ENCODE results near the gene CEP192. TPM values are rescaled to one million over a fixed set of nuclear protein-coding genes. Genes with fewer than 3 reads are reported as not detected.
A peak's percentile ranks its signal among the peaks of the same experiment; 100 is the strongest.

CEP192 gene
- total and polyA plus RNA-seq, 10 of the 15 experiments (the other 5 are each of a cell fraction or from before 2014, with no cell fraction given): 15.4 to 58.2 (median 29.6) TPM

DNA sequence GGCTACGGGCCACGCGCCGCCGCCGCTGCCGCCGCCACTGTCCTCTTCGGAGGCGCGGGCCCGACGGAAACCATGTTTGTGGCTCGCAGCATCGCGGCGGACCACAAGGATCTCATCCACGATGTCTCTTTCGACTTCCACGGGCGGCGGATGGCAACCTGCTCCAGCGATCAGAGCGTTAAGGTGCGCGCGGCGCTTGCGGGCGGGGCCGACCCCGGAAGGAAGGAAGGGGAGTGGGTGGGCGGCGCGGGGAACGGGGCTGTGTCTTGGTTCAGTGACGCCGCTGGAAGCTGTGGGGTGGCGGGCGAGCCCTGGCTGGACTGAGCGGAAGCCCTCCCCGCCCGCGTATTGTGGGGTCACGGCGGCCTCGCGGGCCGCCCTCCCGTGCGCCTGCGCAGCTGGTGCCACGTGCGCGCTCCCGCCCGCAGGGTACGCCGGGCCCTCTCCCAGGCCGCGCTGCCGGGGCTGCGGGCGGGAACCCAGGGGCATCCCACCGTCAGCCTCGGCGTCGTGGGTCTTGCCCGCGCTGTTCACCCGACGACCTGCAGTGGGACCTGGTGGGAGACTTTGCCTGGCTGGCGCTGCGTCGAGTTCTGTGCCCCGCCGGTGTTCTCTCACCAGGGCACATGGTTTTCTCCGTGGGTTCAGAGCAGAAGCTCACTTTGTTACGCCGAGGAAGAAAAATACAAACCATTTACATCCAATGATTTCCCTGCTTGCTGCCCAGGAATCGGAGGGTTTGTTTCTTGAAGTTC lies 42.9 kb upstream of the CEP192 start (continued):
- TF ChIP-seq, protein P1, sequence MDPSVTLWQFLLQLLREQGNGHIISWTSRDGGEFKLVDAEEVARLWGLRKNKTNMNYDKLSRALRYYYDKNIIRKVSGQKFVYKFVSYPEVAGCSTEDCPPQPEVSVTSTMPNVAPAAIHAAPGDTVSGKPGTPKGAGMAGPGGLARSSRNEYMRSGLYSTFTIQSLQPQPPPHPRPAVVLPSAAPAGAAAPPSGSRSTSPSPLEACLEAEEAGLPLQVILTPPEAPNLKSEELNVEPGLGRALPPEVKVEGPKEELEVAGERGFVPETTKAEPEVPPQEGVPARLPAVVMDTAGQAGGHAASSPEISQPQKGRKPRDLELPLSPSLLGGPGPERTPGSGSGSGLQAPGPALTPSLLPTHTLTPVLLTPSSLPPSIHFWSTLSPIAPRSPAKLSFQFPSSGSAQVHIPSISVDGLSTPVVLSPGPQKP (IDR thresholded peaks at IDR 0.05; ENCODE audit: low read depth, low read length): no peak
- TF ChIP-seq, protein P2, sequence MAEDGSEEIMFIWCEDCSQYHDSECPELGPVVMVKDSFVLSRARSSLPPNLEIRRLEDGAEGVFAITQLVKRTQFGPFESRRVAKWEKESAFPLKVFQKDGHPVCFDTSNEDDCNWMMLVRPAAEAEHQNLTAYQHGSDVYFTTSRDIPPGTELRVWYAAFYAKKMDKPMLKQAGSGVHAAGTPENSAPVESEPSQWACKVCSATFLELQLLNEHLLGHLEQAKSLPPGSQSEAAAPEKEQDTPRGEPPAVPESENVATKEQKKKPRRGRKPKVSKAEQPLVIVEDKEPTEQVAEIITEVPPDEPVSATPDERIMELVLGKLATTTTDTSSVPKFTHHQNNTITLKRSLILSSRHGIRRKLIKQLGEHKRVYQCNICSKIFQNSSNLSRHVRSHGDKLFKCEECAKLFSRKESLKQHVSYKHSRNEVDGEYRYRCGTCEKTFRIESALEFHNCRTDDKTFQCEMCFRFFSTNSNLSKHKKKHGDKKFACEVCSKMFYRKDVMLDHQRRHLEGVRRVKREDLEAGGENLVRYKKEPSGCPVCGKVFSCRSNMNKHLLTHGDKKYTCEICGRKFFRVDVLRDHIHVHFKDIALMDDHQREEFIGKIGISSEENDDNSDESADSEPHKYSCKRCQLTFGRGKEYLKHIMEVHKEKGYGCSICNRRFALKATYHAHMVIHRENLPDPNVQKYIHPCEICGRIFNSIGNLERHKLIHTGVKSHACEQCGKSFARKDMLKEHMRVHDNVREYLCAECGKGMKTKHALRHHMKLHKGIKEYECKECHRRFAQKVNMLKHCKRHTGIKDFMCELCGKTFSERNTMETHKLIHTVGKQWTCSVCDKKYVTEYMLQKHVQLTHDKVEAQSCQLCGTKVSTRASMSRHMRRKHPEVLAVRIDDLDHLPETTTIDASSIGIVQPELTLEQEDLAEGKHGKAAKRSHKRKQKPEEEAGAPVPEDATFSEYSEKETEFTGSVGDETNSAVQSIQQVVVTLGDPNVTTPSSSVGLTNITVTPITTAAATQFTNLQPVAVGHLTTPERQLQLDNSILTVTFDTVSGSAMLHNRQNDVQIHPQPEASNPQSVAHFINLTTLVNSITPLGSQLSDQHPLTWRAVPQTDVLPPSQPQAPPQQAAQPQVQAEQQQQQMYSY (CRISPR knock-in tag; IDR thresholded peaks at IDR 0.05): no peak
- TF ChIP-seq RBBP5 (conservative IDR thresholded peaks at IDR 0.05) (no peak), JUND (IDR thresholded peaks at IDR 0.05; ENCODE audit: low read depth, low read length) (no peak), TARDBP (IDR thresholded peaks at IDR 0.05; ENCODE audit: borderline replicate concordance) (no peak), SIX5 (IDR thresholded peaks at IDR 0.05; ENCODE audit: low read depth, low read length, severe bottlenecking) (no peak), RB1 (IDR thresholded peaks at IDR 0.05; ENCODE audit: borderline replicate concordance) (peak; percentile 77; the same call in 1 of the 2 replicates)
- TF ChIP-seq, protein P3, sequence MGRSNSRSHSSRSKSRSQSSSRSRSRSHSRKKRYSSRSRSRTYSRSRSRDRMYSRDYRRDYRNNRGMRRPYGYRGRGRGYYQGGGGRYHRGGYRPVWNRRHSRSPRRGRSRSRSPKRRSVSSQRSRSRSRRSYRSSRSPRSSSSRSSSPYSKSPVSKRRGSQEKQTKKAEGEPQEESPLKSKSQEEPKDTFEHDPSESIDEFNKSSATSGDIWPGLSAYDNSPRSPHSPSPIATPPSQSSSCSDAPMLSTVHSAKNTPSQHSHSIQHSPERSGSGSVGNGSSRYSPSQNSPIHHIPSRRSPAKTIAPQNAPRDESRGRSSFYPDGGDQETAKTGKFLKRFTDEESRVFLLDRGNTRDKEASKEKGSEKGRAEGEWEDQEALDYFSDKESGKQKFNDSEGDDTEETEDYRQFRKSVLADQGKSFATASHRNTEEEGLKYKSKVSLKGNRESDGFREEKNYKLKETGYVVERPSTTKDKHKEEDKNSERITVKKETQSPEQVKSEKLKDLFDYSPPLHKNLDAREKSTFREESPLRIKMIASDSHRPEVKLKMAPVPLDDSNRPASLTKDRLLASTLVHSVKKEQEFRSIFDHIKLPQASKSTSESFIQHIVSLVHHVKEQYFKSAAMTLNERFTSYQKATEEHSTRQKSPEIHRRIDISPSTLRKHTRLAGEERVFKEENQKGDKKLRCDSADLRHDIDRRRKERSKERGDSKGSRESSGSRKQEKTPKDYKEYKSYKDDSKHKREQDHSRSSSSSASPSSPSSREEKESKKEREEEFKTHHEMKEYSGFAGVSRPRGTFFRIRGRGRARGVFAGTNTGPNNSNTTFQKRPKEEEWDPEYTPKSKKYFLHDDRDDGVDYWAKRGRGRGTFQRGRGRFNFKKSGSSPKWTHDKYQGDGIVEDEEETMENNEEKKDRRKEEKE (IDR thresholded peaks at IDR 0.05): no peak
- TF ChIP-seq, protein P4, sequence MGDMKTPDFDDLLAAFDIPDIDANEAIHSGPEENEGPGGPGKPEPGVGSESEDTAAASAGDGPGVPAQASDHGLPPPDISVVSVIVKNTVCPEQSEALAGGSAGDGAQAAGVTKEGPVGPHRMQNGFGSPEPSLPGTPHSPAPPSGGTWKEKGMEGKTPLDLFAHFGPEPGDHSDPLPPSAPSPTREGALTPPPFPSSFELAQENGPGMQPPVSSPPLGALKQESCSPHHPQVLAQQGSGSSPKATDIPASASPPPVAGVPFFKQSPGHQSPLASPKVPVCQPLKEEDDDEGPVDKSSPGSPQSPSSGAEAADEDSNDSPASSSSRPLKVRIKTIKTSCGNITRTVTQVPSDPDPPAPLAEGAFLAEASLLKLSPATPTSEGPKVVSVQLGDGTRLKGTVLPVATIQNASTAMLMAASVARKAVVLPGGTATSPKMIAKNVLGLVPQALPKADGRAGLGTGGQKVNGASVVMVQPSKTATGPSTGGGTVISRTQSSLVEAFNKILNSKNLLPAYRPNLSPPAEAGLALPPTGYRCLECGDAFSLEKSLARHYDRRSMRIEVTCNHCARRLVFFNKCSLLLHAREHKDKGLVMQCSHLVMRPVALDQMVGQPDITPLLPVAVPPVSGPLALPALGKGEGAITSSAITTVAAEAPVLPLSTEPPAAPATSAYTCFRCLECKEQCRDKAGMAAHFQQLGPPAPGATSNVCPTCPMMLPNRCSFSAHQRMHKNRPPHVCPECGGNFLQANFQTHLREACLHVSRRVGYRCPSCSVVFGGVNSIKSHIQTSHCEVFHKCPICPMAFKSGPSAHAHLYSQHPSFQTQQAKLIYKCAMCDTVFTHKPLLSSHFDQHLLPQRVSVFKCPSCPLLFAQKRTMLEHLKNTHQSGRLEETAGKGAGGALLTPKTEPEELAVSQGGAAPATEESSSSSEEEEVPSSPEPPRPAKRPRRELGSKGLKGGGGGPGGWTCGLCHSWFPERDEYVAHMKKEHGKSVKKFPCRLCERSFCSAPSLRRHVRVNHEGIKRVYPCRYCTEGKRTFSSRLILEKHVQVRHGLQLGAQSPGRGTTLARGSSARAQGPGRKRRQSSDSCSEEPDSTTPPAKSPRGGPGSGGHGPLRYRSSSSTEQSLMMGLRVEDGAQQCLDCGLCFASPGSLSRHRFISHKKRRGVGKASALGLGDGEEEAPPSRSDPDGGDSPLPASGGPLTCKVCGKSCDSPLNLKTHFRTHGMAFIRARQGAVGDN (IDR thresholded peaks at IDR 0.05): peak; percentile 99
- TF ChIP-seq, protein P5, sequence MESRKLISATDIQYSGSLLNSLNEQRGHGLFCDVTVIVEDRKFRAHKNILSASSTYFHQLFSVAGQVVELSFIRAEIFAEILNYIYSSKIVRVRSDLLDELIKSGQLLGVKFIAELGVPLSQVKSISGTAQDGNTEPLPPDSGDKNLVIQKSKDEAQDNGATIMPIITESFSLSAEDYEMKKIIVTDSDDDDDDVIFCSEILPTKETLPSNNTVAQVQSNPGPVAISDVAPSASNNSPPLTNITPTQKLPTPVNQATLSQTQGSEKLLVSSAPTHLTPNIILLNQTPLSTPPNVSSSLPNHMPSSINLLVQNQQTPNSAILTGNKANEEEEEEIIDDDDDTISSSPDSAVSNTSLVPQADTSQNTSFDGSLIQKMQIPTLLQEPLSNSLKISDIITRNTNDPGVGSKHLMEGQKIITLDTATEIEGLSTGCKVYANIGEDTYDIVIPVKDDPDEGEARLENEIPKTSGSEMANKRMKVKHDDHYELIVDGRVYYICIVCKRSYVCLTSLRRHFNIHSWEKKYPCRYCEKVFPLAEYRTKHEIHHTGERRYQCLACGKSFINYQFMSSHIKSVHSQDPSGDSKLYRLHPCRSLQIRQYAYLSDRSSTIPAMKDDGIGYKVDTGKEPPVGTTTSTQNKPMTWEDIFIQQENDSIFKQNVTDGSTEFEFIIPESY (IDR thresholded peaks at IDR 0.05): no peak
- TF ChIP-seq, protein P6, sequence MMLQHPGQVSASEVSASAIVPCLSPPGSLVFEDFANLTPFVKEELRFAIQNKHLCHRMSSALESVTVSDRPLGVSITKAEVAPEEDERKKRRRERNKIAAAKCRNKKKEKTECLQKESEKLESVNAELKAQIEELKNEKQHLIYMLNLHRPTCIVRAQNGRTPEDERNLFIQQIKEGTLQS (IDR thresholded peaks at IDR 0.05; ENCODE audit: borderline replicate concordance, extremely low read depth, low read depth, low read length): peak; percentile 50; the same call in 1 of the 2 replicates
- TF ChIP-seq, protein P7, sequence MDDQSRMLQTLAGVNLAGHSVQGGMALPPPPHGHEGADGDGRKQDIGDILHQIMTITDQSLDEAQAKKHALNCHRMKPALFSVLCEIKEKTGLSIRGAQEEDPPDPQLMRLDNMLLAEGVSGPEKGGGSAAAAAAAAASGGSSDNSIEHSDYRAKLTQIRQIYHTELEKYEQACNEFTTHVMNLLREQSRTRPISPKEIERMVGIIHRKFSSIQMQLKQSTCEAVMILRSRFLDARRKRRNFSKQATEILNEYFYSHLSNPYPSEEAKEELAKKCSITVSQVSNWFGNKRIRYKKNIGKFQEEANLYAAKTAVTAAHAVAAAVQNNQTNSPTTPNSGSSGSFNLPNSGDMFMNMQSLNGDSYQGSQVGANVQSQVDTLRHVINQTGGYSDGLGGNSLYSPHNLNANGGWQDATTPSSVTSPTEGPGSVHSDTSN (IDR thresholded peaks at IDR 0.05; ENCODE audit: insufficient replicate concordance, low read depth, low read length): no peak
